Nephron (organoid): ENCODE data around the gene TEX30.

Experiments used
- H3K27ac Mint-ChIP-seq, 3 experiments: 2 replicates each; pipeline ENCODE4 v1.8.0; 2020; ENCODE audit warnings: mixed read lengths in 3 of 3, mild to moderate bottlenecking in 2 of 3, moderate library complexity in 1 of 3
- H3K27me3 Mint-ChIP-seq: 2 replicates; pipeline ENCODE4 v1.8.0; 2021; ENCODE audit warnings: low read depth, mild to moderate bottlenecking, moderate library complexity, mixed read lengths
- H3K36me3 Mint-ChIP-seq: 2 replicates; pipeline ENCODE4 v1.8.0; 2020; ENCODE audit warnings: low read depth, mixed read lengths
- H3K4me1 Mint-ChIP-seq: 2 replicates; pipeline ENCODE4 v1.8.0; 2020; ENCODE audit warnings: mixed read lengths
- H3K4me3 Mint-ChIP-seq, 3 experiments: 2 replicates each; pipeline ENCODE4 v1.8.0; 2020; ENCODE audit warnings: mild to moderate bottlenecking in 3 of 3, mixed read lengths in 3 of 3, moderate library complexity in 2 of 3
- H3K9me3 Mint-ChIP-seq: 2 replicates; pipeline ENCODE4 v1.8.0; 2020; ENCODE audit warnings: mixed read lengths
- TF ChIP-seq, protein P1 (sequence below), 3 experiments: fragments of 200-600 bp; sonication (generic); IDR thresholded peaks; one replicate each; pipeline ENCODE4 v1.5.0; 2021; ENCODE audit warnings: antibody characterized with exemption in 3 of 3; ENCODE audit not compliant: unreplicated experiment in 3 of 3

Gene TEX30

DNA sequence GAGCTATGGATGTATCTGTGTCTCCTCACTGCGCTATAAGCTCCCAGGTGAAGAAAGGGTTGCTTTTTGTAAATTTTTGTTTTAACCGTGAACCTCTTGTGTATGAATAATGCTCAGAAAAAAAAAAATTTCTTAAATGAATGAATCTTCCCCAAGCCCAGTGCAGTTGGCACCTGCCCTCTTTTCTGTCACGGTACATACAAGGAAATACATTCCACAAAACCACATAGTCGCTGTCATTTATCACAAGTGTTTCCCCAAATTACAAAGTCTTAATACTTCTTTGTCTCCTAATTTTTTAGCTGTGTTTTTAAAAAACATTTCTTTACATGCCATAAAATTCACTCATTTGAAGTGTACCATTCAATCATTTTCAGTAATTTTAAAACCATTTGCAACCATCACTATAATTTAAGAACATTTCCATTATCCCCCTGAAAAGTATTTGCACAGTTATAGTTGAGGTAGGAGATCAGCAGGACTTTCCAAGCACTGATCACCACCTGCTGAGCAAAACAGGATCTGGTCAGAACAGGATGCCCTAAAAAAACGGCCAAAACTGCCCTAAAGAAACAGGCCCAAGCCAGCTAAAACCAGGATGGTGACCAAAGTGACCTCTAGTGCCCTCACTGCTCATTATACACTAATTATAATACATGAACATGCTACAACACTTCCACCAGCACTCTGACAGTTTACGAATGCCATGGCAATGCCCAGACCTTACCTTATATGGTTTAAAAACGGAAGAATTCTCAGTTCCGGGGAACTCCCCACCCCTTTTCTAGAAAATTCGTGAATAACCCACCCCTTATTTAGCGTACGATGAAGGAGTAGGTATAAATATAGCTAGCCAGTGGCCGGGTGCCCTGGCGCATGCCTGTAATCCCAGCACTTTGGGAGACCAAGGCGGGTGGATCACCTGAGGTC is 1.3 kb upstream of the TEX30 start:
- H3K4me3 Mint-ChIP-seq = peak overlapping the region; percentile 85 to 96 (median 90)
- H3K9me3 Mint-ChIP-seq = no peaks in the 10 kb centered on the region
- TF ChIP-seq, protein P1, sequence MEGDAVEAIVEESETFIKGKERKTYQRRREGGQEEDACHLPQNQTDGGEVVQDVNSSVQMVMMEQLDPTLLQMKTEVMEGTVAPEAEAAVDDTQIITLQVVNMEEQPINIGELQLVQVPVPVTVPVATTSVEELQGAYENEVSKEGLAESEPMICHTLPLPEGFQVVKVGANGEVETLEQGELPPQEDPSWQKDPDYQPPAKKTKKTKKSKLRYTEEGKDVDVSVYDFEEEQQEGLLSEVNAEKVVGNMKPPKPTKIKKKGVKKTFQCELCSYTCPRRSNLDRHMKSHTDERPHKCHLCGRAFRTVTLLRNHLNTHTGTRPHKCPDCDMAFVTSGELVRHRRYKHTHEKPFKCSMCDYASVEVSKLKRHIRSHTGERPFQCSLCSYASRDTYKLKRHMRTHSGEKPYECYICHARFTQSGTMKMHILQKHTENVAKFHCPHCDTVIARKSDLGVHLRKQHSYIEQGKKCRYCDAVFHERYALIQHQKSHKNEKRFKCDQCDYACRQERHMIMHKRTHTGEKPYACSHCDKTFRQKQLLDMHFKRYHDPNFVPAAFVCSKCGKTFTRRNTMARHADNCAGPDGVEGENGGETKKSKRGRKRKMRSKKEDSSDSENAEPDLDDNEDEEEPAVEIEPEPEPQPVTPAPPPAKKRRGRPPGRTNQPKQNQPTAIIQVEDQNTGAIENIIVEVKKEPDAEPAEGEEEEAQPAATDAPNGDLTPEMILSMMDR (IDR thresholded peaks at IDR 0.05; ENCODE audit: unreplicated experiment in 3 of 3) = no peak
- H3K27ac Mint-ChIP-seq = peak overlapping the region; percentile 47 to 84 (median 80)
- peaks cover 3% of the 10 kb centered on the region for H3K27me3 Mint-ChIP-seq
- H3K36me3 Mint-ChIP-seq = peaks cover 4% of the 10 kb centered on the region
- H3K4me1 Mint-ChIP-seq = peaks cover 16% of the 10 kb centered on the region

DNA sequence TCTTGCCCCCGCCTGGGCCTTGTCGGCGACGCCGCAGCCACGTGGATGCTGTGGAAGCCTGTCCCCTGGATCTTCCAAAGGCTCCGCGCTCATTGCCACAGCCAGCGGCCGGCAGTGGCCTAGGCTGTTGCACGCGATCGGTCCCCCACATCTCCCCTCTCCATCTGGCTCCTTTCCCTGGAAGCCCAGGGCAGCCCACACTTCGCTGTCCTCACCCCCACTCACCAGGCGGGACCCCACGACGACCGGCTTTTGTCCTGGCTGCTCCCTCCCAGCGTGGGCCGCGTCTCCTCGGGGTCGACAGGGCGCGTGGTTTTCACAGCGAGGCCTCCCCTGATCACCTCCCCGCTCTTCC is 605 bp upstream of the TEX30 start:
- Mint-ChIP-seq H3K9me3 (no peaks in the 10 kb centered on the region), H3K27ac (peak overlapping the region; percentile 66 to 88 (median 84)), H3K27me3 (peaks cover 3% of the 10 kb centered on the region), H3K4me3 (peak overlapping the region; percentile 85 to 96 (median 90)), H3K4me1 (peaks cover 18% of the 10 kb centered on the region), H3K36me3 (no peaks in the 10 kb centered on the region)
- TF ChIP-seq, protein P1 (IDR thresholded peaks at IDR 0.05; ENCODE audit: unreplicated experiment in 3 of 3) = no peak

DNA sequence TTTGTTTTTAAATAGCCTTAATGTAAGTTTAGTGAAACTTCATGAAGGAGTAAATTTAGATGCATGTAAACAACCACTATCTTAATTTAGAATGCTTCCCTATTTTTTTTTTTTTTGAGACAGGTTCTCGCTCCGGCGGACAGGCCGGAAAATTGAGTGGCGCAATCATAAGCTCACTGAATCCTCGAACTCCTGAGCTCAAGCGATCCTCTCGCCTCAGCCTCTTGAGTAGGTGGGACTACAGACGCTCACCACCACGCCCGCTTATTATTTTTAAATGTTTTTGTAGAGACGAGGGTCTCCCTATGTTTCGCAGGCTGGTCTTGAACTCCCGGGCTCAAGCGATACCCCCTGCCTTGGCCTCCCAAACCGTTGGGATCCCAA is 1.6 kb downstream of the TEX30 start:
- Mint-ChIP-seq H3K27ac (no peak overlapping the region), H3K4me3 (peak overlapping the region; percentile 37 to 96 (median 85)), H3K27me3 (peaks cover 3% of the 10 kb centered on the region), H3K36me3 (no peaks in the 10 kb centered on the region), H3K4me1 (peaks cover 18% of the 10 kb centered on the region), H3K9me3 (no peaks in the 10 kb centered on the region)
- TF ChIP-seq, protein P1 (IDR thresholded peaks at IDR 0.05; ENCODE audit: unreplicated experiment in 3 of 3) = no peak

DNA sequence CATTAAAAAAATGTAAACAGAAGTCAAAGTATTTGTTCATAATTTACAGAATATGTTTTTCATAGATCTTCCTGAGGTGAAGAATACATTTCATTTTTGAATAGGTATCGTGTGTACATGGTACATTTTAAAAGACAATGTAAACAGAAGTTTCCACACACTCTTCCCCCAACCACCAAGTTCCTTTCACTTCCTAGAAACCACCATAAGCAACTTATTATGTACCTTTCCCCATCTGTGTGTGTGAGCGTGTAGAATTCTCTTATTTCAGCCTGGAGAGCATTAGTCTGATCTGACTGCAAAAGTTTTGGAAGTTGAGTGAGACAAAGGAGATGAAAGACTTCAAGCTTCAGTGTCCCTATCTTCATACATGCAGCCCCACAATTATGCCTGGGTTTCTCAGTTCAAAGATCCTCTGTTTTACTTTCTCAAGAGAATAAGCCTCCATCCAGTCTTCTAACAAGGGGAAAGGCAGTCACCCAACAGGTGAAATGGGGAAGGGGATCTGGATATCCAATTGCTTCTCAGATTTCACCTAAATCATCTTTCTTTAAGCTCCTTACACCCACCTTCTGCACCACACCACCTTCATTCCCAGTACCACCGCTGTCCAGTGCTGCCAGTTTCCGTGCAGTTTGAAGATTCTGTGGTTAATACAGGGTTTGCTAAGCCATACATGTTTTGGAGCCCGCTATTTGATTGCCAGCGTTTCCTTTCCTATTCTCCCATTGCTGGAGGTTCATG is 2.1 kb downstream of the TEX30 start:
- Mint-ChIP-seq H3K4me3 (peak overlapping the region; percentile 37 to 96 (median 85)), H3K4me1 (peaks cover 18% of the 10 kb centered on the region), H3K27ac (no peak overlapping the region), H3K36me3 (peaks cover 4% of the 10 kb centered on the region), H3K9me3 (no peaks in the 10 kb centered on the region), H3K27me3 (peaks cover 3% of the 10 kb centered on the region)
- TF ChIP-seq, protein P1 (IDR thresholded peaks at IDR 0.05; ENCODE audit: unreplicated experiment in 3 of 3) = no peak

DNA sequence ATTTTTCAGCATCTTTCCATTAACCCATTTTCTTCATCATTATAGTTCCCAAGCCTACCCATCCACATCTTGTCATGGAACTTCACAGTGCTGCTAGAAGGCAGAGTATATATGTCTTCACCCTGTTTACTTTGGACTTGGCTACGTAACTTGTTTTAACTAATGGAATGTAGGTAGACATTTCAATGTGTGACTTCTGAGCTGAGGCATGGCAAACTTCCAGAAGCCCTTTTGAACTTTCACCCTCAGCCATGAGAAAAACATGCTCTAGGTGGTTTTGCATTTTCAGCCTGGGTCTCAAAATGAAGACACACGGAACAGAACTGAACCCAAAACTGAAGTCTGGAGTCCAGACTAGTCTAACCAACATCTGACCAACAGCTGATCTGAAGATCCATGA is 3.2 kb downstream of the TEX30 start:
- H3K4me3 Mint-ChIP-seq = peak overlapping the region in 2 of 3 experiments; percentile 43 to 54
- no peaks in the 10 kb centered on the region for H3K9me3 Mint-ChIP-seq
- TF ChIP-seq, protein P1 (IDR thresholded peaks at IDR 0.05; ENCODE audit: unreplicated experiment in 3 of 3) = no peak
- H3K4me1 Mint-ChIP-seq = peaks cover 18% of the 10 kb centered on the region
- H3K36me3 Mint-ChIP-seq = peaks cover 8% of the 10 kb centered on the region
- H3K27me3 Mint-ChIP-seq = peaks cover 3% of the 10 kb centered on the region
- no peak overlapping the region for H3K27ac Mint-ChIP-seq
